ENCODE results near the gene MAFG. TPM values are rescaled to one million over a fixed set of nuclear protein-coding genes. Genes with fewer than 3 reads are reported as not detected.

Gene MAFG
- total and polyA plus RNA-seq, 2 of the 13 experiments (the other 11 are each of a cell fraction or from before 2014, with no cell fraction given): 14.5 to 20.0 TPM

- TF ChIP-seq SRSF1 (optimal IDR thresholded peaks at IDR 0.05; ENCODE audit: low read depth, low read length) (peak; percentile 82), ARID4A (CRISPR knock-in tag; IDR thresholded peaks at IDR 0.05; ENCODE audit: borderline replicate concordance) (peak; percentile 50), ASH2L (IDR thresholded peaks at IDR 0.05; ENCODE audit: insufficient read length, low read depth, low read length) (peak; percentile 6), MAZ (IDR thresholded peaks at IDR 0.05; ENCODE audit: borderline replicate concordance, low read depth, low read length) (no peak), MAZ (CRISPR knock-in tag; IDR thresholded peaks at IDR 0.05; ENCODE audit: low read depth) (0 out of 2 replicates have a peak, but pooled peaks have one; percentile 50), ZNF362 (CRISPR knock-in tag; IDR thresholded peaks at IDR 0.05; ENCODE audit: borderline replicate concordance) (0 out of 2 replicates have a peak, but pooled peaks have one; percentile 15), ZNF274 (CRISPR knock-in tag; IDR thresholded peaks at IDR 0.05) (peak; percentile 62; the same call in 1 of the 2 replicates), KLF12 (CRISPR knock-in tag; IDR thresholded peaks at IDR 0.05; ENCODE audit: borderline replicate concordance) (peak; percentile 70; the same call in 1 of the 2 replicates), ZNF773 (CRISPR knock-in tag; IDR thresholded peaks at IDR 0.05; ENCODE audit: borderline replicate concordance) (no peak; the same call in 1 of the 2 replicates), AGO2 (optimal IDR thresholded peaks at IDR 0.05; ENCODE audit: low read depth, low read length) (peak; percentile 98), HNF4A (CRISPR knock-in tag; IDR thresholded peaks at IDR 0.05) (peak; percentile 15; the same call in 1 of the 2 replicates), REST (IDR thresholded peaks at IDR 0.05; ENCODE audit: borderline replicate concordance in 1 of 2, low read depth in 1 of 2, low read length in 2 of 2) (peak in 1 of 2 experiments; percentile 68; a peak in 2 of 4 replicates)
- TF ChIP-seq, protein P1, sequence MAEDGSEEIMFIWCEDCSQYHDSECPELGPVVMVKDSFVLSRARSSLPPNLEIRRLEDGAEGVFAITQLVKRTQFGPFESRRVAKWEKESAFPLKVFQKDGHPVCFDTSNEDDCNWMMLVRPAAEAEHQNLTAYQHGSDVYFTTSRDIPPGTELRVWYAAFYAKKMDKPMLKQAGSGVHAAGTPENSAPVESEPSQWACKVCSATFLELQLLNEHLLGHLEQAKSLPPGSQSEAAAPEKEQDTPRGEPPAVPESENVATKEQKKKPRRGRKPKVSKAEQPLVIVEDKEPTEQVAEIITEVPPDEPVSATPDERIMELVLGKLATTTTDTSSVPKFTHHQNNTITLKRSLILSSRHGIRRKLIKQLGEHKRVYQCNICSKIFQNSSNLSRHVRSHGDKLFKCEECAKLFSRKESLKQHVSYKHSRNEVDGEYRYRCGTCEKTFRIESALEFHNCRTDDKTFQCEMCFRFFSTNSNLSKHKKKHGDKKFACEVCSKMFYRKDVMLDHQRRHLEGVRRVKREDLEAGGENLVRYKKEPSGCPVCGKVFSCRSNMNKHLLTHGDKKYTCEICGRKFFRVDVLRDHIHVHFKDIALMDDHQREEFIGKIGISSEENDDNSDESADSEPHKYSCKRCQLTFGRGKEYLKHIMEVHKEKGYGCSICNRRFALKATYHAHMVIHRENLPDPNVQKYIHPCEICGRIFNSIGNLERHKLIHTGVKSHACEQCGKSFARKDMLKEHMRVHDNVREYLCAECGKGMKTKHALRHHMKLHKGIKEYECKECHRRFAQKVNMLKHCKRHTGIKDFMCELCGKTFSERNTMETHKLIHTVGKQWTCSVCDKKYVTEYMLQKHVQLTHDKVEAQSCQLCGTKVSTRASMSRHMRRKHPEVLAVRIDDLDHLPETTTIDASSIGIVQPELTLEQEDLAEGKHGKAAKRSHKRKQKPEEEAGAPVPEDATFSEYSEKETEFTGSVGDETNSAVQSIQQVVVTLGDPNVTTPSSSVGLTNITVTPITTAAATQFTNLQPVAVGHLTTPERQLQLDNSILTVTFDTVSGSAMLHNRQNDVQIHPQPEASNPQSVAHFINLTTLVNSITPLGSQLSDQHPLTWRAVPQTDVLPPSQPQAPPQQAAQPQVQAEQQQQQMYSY (CRISPR knock-in tag; IDR thresholded peaks at IDR 0.05): no peak
These were observed 34.3 kb upstream of the MAFG start (continued) for GRCh38 chr17:81961521-81962498.

All from HepG2 (cell line).